IPS DF 19.7 (cell line): ENCODE results near the gene TMEM38B.
"Not testable (repeated sequence)": the region's sequence is repeated elsewhere in the genome, so short reads cannot be mapped to it uniquely, and the experiment has no call there.

Source experiments
- DNase-seq: peaks from one replicate; pipeline ENCODE4 v3.0.0-alpha.2; 2013; ENCODE audit warnings: low read depth, low spot score

Gene TMEM38B

GRCh38 chr9:105681313-105681712 lies 13.0 kb upstream of the TMEM38B start:
- DNase-seq, result no peak

GRCh38 chr9:105681724-105682123 lies 12.6 kb upstream of the TMEM38B start:
- DNase-seq, result no peak

- DNase-seq, result no peak
These were observed 10.6 kb upstream of the TMEM38B start for GRCh38 chr9:105683688-105684275.

- no peak for DNase-seq
These were observed 7.4 kb upstream of the TMEM38B start for GRCh38 chr9:105686936-105687335.

- no peak for DNase-seq
These were observed 3.6 kb upstream of the TMEM38B start for GRCh38 chr9:105690742-105691141.

- DNase-seq, result no peak
These were observed 729 bp upstream of the TMEM38B start for GRCh38 chr9:105693435-105694189.

- DNase-seq, result no peak
These were observed 674 bp downstream of the TMEM38B start for GRCh38 chr9:105694848-105695581.

GRCh38 chr9:105696219-105696793 lies 2.0 kb downstream of the TMEM38B start:
- no peak for DNase-seq

- no peak for DNase-seq
These were observed 3.5 kb downstream of the TMEM38B start for GRCh38 chr9:105697871-105698270.

- no peak for DNase-seq
These were observed 4.1 kb downstream of the TMEM38B start for GRCh38 chr9:105698348-105698870.

- DNase-seq, result no peak
These were observed 6.3 kb downstream of the TMEM38B start for GRCh38 chr9:105700668-105701067.

GRCh38 chr9:105701145-105701544 lies 6.8 kb downstream of the TMEM38B start:
- DNase-seq, result no peak

- no peak for DNase-seq
These were observed 7.9 kb downstream of the TMEM38B start for GRCh38 chr9:105702207-105702606.

GRCh38 chr9:105703638-105704037 lies 9.3 kb downstream of the TMEM38B start:
- DNase-seq, result not testable (repeated sequence)

- DNase-seq, result no peak
These were observed 11.8 kb downstream of the TMEM38B start for GRCh38 chr9:105706156-105706555.

GRCh38 chr9:105708405-105708804 lies 14.1 kb downstream of the TMEM38B start:
- DNase-seq, result no peak

- no peak for DNase-seq
These were observed 16.3 kb downstream of the TMEM38B start for GRCh38 chr9:105710638-105711037.

- no peak for DNase-seq
These were observed 17.5 kb downstream of the TMEM38B start for GRCh38 chr9:105711867-105712266.

- no peak for DNase-seq
These were observed 18.0 kb downstream of the TMEM38B start for GRCh38 chr9:105712297-105712696.

- DNase-seq, result no peak
These were observed 18.4 kb downstream of the TMEM38B start for GRCh38 chr9:105712773-105713172.

GRCh38 chr9:105713260-105714019 lies 19.1 kb downstream of the TMEM38B start:
- no peak for DNase-seq

GRCh38 chr9:105714020-105714331 lies 19.6 kb downstream of the TMEM38B start:
- no peak for DNase-seq
